Stimulated activated effector memory CD8-positive, alpha-beta T cell treated with anti-CD3 and anti-CD28 coated beads, Interleukin-12 subunit alpha, Interleukin-12 subunit beta, amount 100 ng/mL, for 72 hours (primary cell): ENCODE results near the gene SMCO3.

Experiments used
- ATAC-seq: fragments of 150-1000 bp; cut with Tn5 transposase; 2 replicates; pipeline ENCODE4 v1.10.0; 2021
- DNase-seq, 2 donors: peaks; one replicate each; pipeline ENCODE4 v3.0.0; 2021 to 2022; ENCODE audit warnings: low spot score in 2 of 2
- H3K27ac Mint-ChIP-seq: one replicate; pipeline ENCODE4 v1.8.0; 2022; ENCODE audit warnings: mild to moderate bottlenecking, mixed read lengths
- H3K36me3 Mint-ChIP-seq: one replicate; pipeline ENCODE4 v1.8.0; 2022; ENCODE audit warnings: mild to moderate bottlenecking, mixed read lengths
- H3K4me1 Mint-ChIP-seq: one replicate; pipeline ENCODE4 v1.8.0; 2022; ENCODE audit warnings: mixed read lengths
- H3K4me3 Mint-ChIP-seq: one replicate; pipeline ENCODE4 v1.8.0; 2022; ENCODE audit warnings: mild to moderate bottlenecking, mixed read lengths
- H3K9me3 Mint-ChIP-seq: one replicate; pipeline ENCODE4 v1.8.0; 2022; ENCODE audit warnings: mixed read lengths

The SMCO3 gene

DNA sequence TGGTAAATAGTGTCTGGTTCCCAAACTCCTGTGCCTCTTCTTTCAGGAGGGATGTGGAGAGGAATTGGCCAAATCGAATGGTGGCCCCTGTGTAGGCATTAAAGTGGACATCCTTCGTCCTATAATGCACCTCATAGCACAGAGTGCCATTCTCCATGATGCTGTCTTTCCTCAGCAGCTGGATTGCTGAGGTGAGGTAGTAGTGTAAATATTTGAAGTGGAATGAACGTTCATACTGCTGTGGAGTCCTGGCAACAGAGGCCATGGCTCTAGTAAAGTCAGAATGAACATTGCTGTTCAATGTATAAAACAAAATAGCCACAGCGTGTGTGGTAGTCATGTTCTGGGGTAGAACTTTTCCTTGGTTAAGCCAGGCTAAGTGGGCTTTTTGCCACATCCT, 26.6 kb upstream of the SMCO3 start:
- Mint-ChIP-seq H3K9me3 (no peaks in the 10 kb centered on the region), H3K4me1 (peaks cover 6% of the 10 kb centered on the region), H3K4me3 (no peak overlapping the region), H3K27ac (no peak overlapping the region), H3K36me3 (no peaks in the 10 kb centered on the region)
- ATAC-seq (no peak), DNase-seq (no peak)

DNA sequence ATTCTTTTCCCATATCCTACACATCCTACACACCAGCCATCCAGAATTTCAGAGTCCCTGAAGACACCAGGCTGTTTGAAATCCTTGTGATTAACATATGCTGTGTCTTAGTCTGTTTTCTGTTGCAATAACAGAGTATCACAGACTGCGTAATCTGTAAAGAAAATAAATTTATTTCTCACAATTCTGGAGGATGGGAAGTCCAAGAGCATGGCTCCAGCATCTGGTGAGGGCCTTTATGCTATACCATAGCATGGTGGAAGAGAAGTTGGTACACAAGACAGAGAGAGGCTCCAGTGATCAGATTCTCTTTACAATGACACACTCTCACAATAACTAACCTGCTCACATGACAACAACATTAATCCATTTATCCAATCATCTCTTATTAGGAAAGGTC, 25.3 kb upstream of the SMCO3 start:
- ATAC-seq (no peak), DNase-seq (no peak)
- H3K4me3 Mint-ChIP-seq = no peak overlapping the region
- H3K36me3 Mint-ChIP-seq = no peaks in the 10 kb centered on the region
- H3K9me3 Mint-ChIP-seq = no peaks in the 10 kb centered on the region
- H3K4me1 Mint-ChIP-seq = no peaks in the 10 kb centered on the region
- no peak overlapping the region for H3K27ac Mint-ChIP-seq

DNA sequence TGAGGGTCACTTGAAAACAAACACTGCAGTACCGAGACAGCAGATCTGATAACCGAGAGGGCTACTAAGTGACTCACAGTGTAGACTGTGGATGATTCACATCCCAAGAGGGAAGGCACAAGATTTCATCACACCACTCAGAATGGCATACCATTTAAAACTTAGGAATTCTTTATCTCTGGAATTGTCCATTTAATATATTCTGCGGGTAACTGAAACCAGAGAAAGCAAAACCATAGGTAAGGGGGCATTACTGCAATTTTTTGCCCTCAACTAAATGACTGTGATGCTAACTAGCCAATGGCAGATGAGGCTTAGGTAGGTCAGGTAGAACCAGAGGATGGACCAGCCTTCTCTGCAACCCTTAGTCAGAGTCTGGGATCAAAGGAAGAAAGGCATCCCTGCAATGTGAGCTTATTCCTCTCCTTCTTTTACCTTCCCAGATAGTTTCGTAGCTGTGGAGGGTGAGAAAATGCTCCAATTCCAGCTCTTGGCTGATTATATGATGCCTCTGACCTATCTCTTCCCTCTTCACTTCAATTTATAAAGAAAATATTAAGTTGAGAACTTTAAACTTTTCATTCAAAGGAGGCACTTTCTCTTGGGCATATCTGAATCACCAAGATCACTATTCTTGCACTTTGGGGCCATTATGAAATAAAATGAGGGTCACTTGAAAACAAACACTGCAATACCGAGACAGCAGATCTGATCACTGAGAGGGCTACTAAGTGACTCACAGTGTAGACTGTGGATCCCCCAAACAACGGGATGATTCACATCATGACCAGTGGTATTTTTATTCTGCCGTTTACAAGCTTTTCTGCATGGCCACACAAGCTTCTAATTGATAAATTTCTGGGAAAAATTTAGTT, 22.6 kb upstream of the SMCO3 start:
- no peak overlapping the region for H3K4me3 Mint-ChIP-seq

DNA sequence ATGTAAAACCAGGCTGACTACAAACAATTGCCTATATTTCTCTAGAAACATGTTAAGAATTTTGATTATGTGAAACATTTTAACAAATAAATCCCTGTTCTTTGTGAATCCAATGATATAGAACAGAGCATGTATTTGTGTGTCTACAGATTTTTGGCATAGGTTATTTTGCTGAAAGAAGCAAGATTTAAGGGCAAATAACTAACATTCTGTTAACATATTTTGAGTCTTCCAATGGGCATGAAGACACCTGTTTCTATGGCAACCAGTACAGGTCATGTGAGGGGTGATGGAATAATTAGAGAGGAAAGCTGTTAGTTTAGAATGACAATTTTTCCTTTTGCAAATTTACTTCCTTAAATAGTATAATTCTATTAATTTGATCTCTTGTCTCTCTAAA, 20.5 kb upstream of the SMCO3 start:
- Mint-ChIP-seq H3K36me3 (no peaks in the 10 kb centered on the region), H3K4me3 (no peak overlapping the region), H3K27ac (no peak overlapping the region), H3K9me3 (no peaks in the 10 kb centered on the region), H3K4me1 (no peaks in the 10 kb centered on the region)
- DNase-seq (no peak), ATAC-seq (no peak)

More for the DNA sequence above, 22.6 kb upstream of the SMCO3 start:
- ATAC-seq = peak; percentile 84
- Mint-ChIP-seq H3K4me1 (no peaks in the 10 kb centered on the region), H3K9me3 (no peaks in the 10 kb centered on the region), H3K36me3 (no peaks in the 10 kb centered on the region), H3K27ac (no peak overlapping the region)
- no peak for DNase-seq

DNA sequence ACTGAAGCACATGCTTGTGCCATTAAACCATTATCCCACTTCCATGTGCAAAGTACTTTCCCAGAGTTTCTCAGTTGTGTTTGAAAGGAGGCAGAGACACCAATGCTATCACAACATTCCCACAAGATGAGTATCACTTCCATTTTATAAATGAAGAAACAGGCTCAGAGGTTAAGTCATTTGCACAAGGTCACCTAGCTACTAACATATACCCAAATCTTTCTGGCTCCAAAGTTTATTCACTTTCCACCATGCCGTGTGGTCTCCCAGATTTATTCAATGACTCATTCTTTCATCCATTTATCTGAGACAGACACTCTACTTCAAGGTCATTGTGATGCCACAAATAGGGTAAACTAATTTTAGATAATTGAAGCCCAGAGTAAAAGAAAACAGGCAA, 20.0 kb upstream of the SMCO3 start:
- Mint-ChIP-seq H3K36me3 (no peaks in the 10 kb centered on the region), H3K9me3 (no peaks in the 10 kb centered on the region), H3K4me3 (no peak overlapping the region), H3K4me1 (no peaks in the 10 kb centered on the region), H3K27ac (no peak overlapping the region)
- no peak for DNase-seq
- no peak for ATAC-seq

DNA sequence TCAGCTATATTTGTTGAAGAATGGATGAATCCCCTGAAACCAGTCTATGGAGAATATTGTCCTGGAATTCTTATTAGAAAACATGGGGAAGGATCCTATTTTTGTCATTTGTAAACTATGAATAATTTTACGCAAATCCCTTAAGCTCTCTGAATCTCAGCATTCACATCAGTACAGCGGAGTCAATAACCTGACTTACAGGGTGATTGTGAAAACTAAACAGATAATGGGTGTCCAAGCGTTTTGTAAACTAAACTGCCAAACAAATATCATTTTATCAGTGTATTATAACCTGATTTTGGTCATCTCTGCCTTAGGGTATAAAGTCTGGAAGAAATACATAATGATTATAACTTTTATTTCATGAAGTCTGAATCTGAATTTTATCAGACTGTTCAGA, 19.4 kb upstream of the SMCO3 start:
- H3K4me1 Mint-ChIP-seq = no peaks in the 10 kb centered on the region
- no peak overlapping the region for H3K4me3 Mint-ChIP-seq
- DNase-seq (no peak), ATAC-seq (no peak)
- H3K27ac Mint-ChIP-seq = no peak overlapping the region
- no peaks in the 10 kb centered on the region for H3K36me3 Mint-ChIP-seq
- H3K9me3 Mint-ChIP-seq = no peaks in the 10 kb centered on the region

DNA sequence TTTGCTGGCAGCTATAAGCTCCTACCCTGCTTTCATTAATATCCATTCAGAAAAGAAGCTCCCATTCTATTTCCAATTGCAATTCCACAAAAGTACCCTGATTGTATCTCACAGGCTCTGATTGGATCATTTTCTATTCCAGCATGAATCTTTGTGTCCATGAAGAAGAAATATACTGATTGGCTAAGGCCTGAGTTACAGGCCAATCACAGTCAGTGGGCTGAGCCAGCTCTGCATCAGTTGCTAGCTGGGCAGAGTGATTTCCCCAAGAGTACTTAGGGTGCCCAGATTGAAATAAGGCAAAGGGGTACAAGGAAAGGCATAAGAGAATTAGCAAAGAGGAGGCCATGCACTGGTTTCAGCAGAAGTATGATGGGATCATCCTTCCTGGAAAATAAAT, 14.9 kb upstream of the SMCO3 start:
- Mint-ChIP-seq H3K36me3 (no peaks in the 10 kb centered on the region), H3K4me1 (no peaks in the 10 kb centered on the region), H3K9me3 (no peaks in the 10 kb centered on the region), H3K4me3 (no peak overlapping the region), H3K27ac (no peak overlapping the region)
- no peak for DNase-seq
- peak; percentile 56 for ATAC-seq

DNA sequence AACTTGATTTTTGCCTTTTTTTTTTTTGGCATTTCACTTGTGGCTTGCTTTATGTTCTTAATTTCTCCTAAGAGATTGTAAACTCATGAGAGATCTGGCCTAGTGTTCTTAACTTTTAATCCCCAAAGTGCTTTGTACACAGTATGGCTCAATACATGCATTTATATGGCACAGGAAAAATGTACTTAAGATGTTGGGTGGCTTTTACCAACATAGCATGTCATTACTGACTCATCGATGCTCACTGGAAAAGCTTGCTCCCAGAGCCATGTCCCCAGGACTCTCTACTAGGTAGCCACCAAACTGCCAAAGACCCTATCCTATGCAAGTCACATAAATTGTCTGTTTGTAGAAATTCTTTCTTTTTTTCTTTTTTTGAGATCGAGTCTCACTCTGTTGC, 13.1 kb upstream of the SMCO3 start:
- ATAC-seq (no peak), DNase-seq (no peak)
- H3K4me3 Mint-ChIP-seq = no peak overlapping the region
- H3K27ac Mint-ChIP-seq = no peak overlapping the region
- no peaks in the 10 kb centered on the region for H3K36me3 Mint-ChIP-seq
- no peaks in the 10 kb centered on the region for H3K9me3 Mint-ChIP-seq
- no peaks in the 10 kb centered on the region for H3K4me1 Mint-ChIP-seq

DNA sequence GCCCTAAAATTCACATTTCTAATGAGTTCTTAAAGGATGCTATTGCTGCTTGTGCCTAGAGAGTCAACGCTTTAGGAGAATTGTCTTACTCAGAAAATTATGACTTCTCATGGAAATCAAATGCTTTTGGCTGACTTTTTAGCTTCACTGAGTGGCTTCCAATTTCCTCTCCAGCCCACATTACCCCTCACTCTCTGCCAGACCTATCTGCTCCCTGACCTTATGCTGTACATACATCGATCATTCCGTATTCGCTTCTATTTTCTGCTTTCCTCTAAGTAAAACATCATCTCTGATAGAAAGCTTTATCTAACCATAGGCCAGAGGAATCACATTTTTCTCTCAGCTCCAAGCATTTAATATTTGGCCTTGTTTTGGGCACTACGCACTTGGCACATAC, 12.5 kb upstream of the SMCO3 start:
- no peaks in the 10 kb centered on the region for H3K36me3 Mint-ChIP-seq

DNA sequence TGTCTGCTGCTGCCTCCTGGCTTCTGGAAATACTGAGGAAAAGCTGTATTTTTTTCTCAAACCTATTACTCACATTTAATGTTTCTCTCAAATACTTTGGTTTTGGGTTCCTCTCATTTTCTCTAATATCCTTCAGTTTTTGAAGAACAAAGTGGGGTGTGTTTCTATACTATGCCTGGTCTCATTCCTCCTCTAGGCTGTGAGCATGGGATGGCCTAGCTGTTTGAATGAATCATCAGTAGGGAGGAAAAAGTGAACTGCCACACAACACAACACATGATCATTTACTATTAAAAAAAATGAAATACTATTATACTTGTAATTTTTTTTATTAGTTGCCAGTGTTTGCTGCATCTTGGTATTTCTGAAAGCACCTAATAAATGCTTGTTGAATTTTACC, 11.3 kb upstream of the SMCO3 start:
- Mint-ChIP-seq H3K36me3 (no peaks in the 10 kb centered on the region), H3K27ac (no peak overlapping the region), H3K4me3 (no peak overlapping the region), H3K9me3 (no peaks in the 10 kb centered on the region), H3K4me1 (no peaks in the 10 kb centered on the region)
- no peak for DNase-seq
- no peak for ATAC-seq

More for the DNA sequence above, 12.5 kb upstream of the SMCO3 start:
- DNase-seq = no peak
- Mint-ChIP-seq H3K4me3 (no peak overlapping the region), H3K9me3 (no peaks in the 10 kb centered on the region), H3K4me1 (no peaks in the 10 kb centered on the region), H3K27ac (no peak overlapping the region)
- no peak for ATAC-seq

DNA sequence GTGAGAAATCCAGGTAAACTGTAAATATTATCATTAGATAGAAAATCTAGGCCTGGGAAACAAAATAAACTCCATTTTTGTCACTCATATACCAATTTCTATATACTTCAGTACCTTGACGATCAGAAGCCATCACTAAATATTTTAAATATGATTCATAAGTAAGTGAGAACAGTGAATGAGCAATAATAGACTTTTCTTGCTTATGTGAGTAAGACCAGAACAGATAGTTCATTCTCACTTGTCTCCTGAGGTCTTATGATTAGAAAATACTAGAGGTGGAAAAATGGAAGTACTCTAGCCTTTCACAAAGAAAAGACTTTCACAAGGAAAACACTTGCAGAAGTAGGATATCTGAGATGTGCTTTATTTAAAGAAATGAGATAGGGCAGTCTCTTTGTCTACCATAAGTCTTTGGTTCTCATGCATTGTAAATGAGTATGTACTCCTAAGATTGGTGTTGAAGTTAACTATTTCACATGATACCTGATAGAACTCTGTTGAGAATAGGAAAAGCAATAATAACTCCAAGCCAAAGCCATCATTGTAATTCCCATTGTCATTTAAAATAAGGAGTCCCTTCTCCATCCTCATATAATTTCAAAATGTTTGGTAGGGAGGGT, 10.1 kb upstream of the SMCO3 start:
- peak; percentile 97 for ATAC-seq
- Mint-ChIP-seq H3K4me1 (no peaks in the 10 kb centered on the region), H3K9me3 (no peaks in the 10 kb centered on the region), H3K4me3 (no peak overlapping the region), H3K36me3 (no peaks in the 10 kb centered on the region), H3K27ac (no peak overlapping the region)
- no peak for DNase-seq

DNA sequence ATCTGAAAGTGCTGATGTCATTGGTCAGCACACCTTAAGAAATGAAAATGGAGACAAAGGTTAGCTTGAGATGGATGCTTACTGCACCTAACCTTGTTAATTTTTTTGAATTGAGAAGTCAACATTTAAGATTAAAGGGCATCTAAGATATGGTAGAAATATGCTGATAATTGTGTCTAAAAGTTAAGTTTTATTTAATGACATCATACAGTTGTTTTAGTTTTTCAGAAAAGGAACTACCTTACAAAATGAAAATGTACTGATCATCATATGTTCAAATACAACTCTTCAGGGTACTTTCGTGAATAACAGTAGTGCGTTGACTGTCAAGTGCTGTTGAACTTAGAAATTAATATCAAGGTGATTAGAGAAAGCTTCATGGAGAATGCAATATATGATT, 2.5 kb downstream of the SMCO3 start:
- Mint-ChIP-seq H3K36me3 (no peaks in the 10 kb centered on the region), H3K4me1 (no peaks in the 10 kb centered on the region), H3K27ac (no peak overlapping the region), H3K4me3 (no peak overlapping the region), H3K9me3 (no peaks in the 10 kb centered on the region)
- no peak for DNase-seq
- no peak for ATAC-seq

DNA sequence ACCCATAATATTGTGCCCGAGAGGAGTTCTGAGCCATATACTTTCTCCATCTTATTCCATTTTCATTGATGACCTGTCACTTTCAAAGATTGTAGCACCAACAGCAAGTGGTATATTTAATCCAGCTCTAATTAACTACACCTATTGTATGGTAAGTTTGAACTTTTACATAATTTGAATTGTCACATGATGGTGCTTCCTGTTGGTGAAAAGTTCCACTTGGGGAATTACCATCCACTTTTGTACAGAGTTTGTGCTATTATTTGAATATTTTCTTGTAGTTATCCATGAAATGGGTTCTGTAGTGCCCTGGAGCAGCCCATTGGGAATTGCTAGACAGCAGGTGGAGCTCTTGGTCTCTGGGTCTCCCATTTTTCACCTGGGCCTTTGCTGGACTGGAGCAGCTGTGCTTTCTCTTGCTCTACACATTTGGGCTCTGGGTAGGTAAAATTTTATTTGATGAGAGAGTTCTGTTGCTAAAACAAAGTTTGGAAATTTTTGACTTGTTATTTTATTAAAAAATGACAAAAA, 3.0 kb downstream of the SMCO3 start:
- no peak overlapping the region for H3K4me3 Mint-ChIP-seq
- H3K4me1 Mint-ChIP-seq = no peaks in the 10 kb centered on the region
- H3K9me3 Mint-ChIP-seq = no peaks in the 10 kb centered on the region
- no peak overlapping the region for H3K27ac Mint-ChIP-seq
- ATAC-seq (no peak), DNase-seq (no peak)
- no peaks in the 10 kb centered on the region for H3K36me3 Mint-ChIP-seq

DNA sequence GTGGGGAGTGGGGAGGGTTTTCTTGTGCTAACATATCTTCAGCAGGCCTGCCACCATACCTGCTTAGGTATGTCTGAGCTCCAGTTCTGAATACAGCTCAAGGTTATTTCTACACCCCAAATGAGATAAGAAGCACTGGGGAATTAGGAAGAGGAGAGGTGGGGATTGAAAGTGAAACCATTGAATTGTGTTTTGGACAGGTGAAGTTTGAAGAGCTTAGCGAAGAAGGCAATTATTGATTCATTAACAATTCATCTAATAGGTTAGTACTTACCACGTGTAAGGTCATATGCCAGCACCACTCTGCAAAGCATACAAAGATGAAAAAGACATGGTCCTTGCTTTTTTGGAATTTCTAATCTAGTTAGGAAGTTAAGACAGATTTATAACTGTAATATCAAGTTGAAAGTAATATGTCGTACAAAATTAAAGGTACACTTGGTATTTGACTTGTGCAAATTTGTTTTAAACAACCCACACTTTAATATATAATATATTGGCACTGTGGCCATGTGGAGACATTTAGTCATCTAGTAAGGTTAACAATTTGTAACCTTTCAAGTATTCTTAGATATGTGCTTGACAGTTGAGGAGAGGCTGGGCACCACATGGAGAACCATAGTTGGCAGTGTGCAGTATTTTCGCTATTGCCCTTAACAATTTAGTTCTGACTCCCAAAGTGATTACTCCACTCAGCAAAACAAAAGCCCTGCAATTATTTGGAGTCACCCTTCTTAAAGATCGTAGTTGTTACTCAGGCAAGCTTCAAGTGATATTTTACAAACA, 3.6 kb downstream of the SMCO3 start:
- Mint-ChIP-seq H3K4me3 (no peak overlapping the region), H3K9me3 (no peaks in the 10 kb centered on the region), H3K4me1 (no peaks in the 10 kb centered on the region), H3K36me3 (no peaks in the 10 kb centered on the region), H3K27ac (no peak overlapping the region)
- DNase-seq = no peak
- no peak for ATAC-seq

DNA sequence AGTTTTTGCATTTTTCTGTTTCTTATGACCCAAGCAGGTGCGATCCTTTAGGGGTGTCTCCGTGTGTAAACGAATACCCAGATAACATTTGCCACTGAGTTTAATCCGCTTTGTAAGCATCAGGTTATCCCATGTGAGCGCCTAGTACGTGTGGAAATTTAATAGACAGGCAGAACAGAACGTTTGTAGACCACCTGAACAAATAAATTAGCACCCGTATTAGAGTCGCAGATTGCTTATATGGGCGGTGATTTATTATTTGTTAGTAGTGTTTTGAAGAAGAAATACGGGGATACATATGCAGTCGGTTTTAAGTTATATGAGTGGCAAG, 10.2 kb downstream of the SMCO3 start:
- Mint-ChIP-seq H3K27ac (no peak overlapping the region), H3K36me3 (peaks cover 29% of the 10 kb centered on the region), H3K4me3 (no peak overlapping the region), H3K4me1 (peaks cover 11% of the 10 kb centered on the region), H3K9me3 (no peaks in the 10 kb centered on the region)
- DNase-seq (no peak), ATAC-seq (peak; percentile 3)
